Measurements from ENCODE around the gene DLG1.
"Not testable (repeated sequence)": the region's sequence is repeated elsewhere in the genome, so short reads cannot be mapped to it uniquely, and the experiment has no call there.

Gene DLG1

GRCh38 chr3:197203714-197204146 lies 94.7 kb downstream of the DLG1 start:
- no peak for DNase-seq (ENCODE audit: extremely low read depth, insufficient read length)
- TF ChIP-seq CTCF (IDR thresholded peaks at IDR 0.05; ENCODE audit: insufficient read depth, low read length, poor library complexity, severe bottlenecking), result no peak
- no peaks in the 10 kb centered on the region for H3K27me3 ChIP-seq (replicated peaks; ENCODE audit: control insufficient read depth, insufficient read depth, low read length)
- no peaks in the 10 kb centered on the region; the same call in 1 of the 2 replicates for H3K36me3 ChIP-seq (ENCODE audit: control insufficient read depth, insufficient read depth, low read length)
- no peak overlapping the region for H3K4me3 ChIP-seq (replicated peaks; ENCODE audit: low read depth, low read length)

DNA sequence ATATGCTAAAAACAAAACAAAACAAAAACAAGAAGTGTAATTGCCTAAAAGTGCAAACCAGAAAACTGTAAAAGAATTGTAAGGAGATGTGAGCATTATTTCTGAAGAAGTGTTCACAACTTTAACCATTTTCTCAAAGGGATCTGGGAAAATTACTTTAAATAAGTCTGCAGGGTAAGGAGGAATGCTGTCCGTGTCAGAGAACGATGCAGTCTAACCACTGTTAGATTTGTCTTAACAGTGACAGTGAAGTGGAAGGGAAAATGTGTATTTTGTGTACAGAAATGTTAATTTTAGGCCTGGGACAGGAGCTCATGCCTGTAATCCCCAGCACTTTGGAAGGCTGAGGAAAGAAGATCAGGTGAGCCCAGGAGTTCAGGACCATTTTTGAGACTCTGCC lies 95.7 kb downstream of the DLG1 start:
- H3K4me3 ChIP-seq (replicated peaks; ENCODE audit: low read depth, low read length), result no peak overlapping the region
- no peak for DNase-seq (ENCODE audit: extremely low read depth, insufficient read length)
- H3K36me3 ChIP-seq (ENCODE audit: control insufficient read depth, insufficient read depth, low read length), result no peaks in the 10 kb centered on the region; the same call in 1 of the 2 replicates
- no peaks in the 10 kb centered on the region for H3K27me3 ChIP-seq (replicated peaks; ENCODE audit: control insufficient read depth, insufficient read depth, low read length)
- no peak for TF ChIP-seq CTCF (IDR thresholded peaks at IDR 0.05; ENCODE audit: insufficient read depth, low read length, poor library complexity, severe bottlenecking)

- DNase-seq (ENCODE audit: extremely low read depth, insufficient read length), result no peak
- H3K27me3 ChIP-seq (replicated peaks; ENCODE audit: control insufficient read depth, insufficient read depth, low read length), result no peaks in the 10 kb centered on the region
- TF ChIP-seq CTCF (IDR thresholded peaks at IDR 0.05; ENCODE audit: insufficient read depth, low read length, poor library complexity, severe bottlenecking), result no peak
- no peak overlapping the region for H3K4me3 ChIP-seq (replicated peaks; ENCODE audit: low read depth, low read length)
- no peaks in the 10 kb centered on the region; the same call in 1 of the 2 replicates for H3K36me3 ChIP-seq (ENCODE audit: control insufficient read depth, insufficient read depth, low read length)
Observed at GRCh38 chr3:197201791-197202452, 96.5 kb downstream of the DLG1 start.

- not testable (repeated sequence) for H3K4me3 ChIP-seq (replicated peaks; ENCODE audit: low read depth, low read length); H3K27me3 ChIP-seq (replicated peaks; ENCODE audit: control insufficient read depth, insufficient read depth, low read length); DNase-seq (ENCODE audit: extremely low read depth, insufficient read length); H3K36me3 ChIP-seq (ENCODE audit: control insufficient read depth, insufficient read depth, low read length)
Observed at GRCh38 chr3:197200856-197201255, 97.6 kb downstream of the DLG1 start.

DNA sequence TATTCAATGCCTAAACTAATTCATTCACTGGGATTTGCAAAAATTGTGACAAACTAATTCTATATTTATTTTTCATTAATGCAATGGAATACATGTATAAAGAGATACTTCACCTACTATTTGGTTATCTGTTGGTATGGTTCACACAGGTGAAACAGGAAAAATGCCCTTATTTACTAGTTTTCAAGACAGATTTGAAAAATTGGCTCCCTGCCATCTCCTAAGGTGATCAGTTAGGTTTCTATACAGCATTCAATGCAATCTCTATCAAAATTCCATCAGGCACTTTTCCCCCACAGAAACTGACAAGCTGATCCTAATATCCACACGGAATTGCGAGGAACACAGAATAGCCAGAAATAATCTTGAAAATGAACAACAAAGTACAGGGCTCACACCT lies 101.1 kb downstream of the DLG1 start:
- TF ChIP-seq CTCF (IDR thresholded peaks at IDR 0.05; ENCODE audit: insufficient read depth, low read length, poor library complexity, severe bottlenecking), result no peak

GRCh38 chr3:197196192-197196591 lies 102.2 kb downstream of the DLG1 start:
- DNase-seq (ENCODE audit: extremely low read depth, insufficient read length), result no peak

More for the DNA sequence above, 101.1 kb downstream of the DLG1 start:
- DNase-seq (ENCODE audit: extremely low read depth, insufficient read length), result no peak
- Histone ChIP-seq H3K27me3 (replicated peaks; ENCODE audit: control insufficient read depth, insufficient read depth, low read length) (no peaks in the 10 kb centered on the region), H3K4me3 (replicated peaks; ENCODE audit: low read depth, low read length) (no peak overlapping the region), H3K36me3 (ENCODE audit: control insufficient read depth, insufficient read depth, low read length) (no peaks in the 10 kb centered on the region; the same call in 1 of the 2 replicates)

More at GRCh38 chr3:197196192-197196591, 102.2 kb downstream of the DLG1 start:
- TF ChIP-seq CTCF (IDR thresholded peaks at IDR 0.05; ENCODE audit: insufficient read depth, low read length, poor library complexity, severe bottlenecking), result no peak
- Histone ChIP-seq H3K36me3 (ENCODE audit: control insufficient read depth, insufficient read depth, low read length) (no peaks in the 10 kb centered on the region), H3K4me3 (replicated peaks; ENCODE audit: low read depth, low read length) (no peak overlapping the region), H3K27me3 (replicated peaks; ENCODE audit: control insufficient read depth, insufficient read depth, low read length) (no peaks in the 10 kb centered on the region)

Measured in GM06990 (cell line).